Neural crest cell (in vitro differentiated cells): Measurements from ENCODE around the gene DENND1A. TPM values are rescaled to one million over a fixed set of nuclear protein-coding genes. Genes with fewer than 3 reads are reported as not detected.
A peak's percentile ranks its signal among the peaks of the same experiment; 100 is the strongest.

Experiments
- DNase-seq: peaks from one replicate; pipeline ENCODE4 v3.0.0; 2021; ENCODE audit warnings: low read depth, mixed read lengths, low spot score
- H3K27ac Mint-ChIP-seq: one replicate; pipeline ENCODE4 v1.8.0; 2021; ENCODE audit warnings: mild to moderate bottlenecking, mixed read lengths; ENCODE audit not compliant: unreplicated experiment
- H3K27me3 Mint-ChIP-seq: 2 replicates; pipeline ENCODE4 v1.8.0; 2021; ENCODE audit warnings: low read depth, mild to moderate bottlenecking, mixed read lengths
- H3K36me3 Mint-ChIP-seq: 2 replicates; pipeline ENCODE4 v1.8.0; 2021; ENCODE audit warnings: low read depth, mild to moderate bottlenecking, mixed read lengths
- H3K4me1 Mint-ChIP-seq: 2 replicates; pipeline ENCODE4 v1.8.0; 2021; ENCODE audit warnings: mixed read lengths
- H3K4me3 Mint-ChIP-seq: one replicate; pipeline ENCODE4 v1.8.0; 2021; ENCODE audit warnings: mild to moderate bottlenecking, mixed read lengths
- H3K9me3 Mint-ChIP-seq: 2 replicates; pipeline ENCODE4 v1.8.0; 2021; ENCODE audit warnings: mixed read lengths
- total RNA-seq: library from RNA; stranded (reverse); gene quantifications from 2 replicates; pipeline ENCODE4 v1.2.1, GENCODE V29; 2021
- TF ChIP-seq, protein P1 (sequence below): fragments of 200-600 bp; sonication (generic); conservative IDR thresholded peaks from 2 replicates; pipeline ENCODE4 v1.5.0; 2021; ENCODE audit warnings: antibody characterized with exemption, mild to moderate bottlenecking

DENND1A gene
- total RNA-seq, 1 donor from 2014 or later, result 17.8 TPM

DNA sequence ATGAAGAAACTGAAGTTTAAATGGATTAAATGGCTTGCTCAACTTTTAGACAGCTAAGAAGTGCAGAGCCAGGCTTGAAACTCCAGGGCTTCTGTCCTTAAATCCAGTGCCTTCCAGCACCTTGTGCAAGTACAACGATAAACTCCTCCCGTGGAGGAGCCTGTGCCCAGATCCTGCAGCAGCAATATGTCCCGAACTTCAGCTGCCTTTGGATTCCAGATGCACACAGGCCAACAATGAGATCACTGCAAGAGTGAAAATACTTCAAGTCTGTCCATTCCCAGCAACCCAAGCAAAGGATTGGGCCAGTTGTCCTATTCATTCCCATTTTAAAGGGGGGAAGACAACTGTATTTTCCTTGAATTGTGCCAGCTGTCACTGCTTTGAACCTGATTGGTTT is 374.3 kb downstream of the DENND1A start:
- Mint-ChIP-seq H3K27ac (no peak overlapping the region), H3K4me1 (peaks cover 22% of the 10 kb centered on the region), H3K36me3 (peaks cover 12% of the 10 kb centered on the region), H3K27me3 (no peaks in the 10 kb centered on the region), H3K9me3 (peaks cover 5% of the 10 kb centered on the region), H3K4me3 (no peak overlapping the region)
- DNase-seq, result no peak
- TF ChIP-seq, protein P1, sequence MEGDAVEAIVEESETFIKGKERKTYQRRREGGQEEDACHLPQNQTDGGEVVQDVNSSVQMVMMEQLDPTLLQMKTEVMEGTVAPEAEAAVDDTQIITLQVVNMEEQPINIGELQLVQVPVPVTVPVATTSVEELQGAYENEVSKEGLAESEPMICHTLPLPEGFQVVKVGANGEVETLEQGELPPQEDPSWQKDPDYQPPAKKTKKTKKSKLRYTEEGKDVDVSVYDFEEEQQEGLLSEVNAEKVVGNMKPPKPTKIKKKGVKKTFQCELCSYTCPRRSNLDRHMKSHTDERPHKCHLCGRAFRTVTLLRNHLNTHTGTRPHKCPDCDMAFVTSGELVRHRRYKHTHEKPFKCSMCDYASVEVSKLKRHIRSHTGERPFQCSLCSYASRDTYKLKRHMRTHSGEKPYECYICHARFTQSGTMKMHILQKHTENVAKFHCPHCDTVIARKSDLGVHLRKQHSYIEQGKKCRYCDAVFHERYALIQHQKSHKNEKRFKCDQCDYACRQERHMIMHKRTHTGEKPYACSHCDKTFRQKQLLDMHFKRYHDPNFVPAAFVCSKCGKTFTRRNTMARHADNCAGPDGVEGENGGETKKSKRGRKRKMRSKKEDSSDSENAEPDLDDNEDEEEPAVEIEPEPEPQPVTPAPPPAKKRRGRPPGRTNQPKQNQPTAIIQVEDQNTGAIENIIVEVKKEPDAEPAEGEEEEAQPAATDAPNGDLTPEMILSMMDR, result no peak

DNA sequence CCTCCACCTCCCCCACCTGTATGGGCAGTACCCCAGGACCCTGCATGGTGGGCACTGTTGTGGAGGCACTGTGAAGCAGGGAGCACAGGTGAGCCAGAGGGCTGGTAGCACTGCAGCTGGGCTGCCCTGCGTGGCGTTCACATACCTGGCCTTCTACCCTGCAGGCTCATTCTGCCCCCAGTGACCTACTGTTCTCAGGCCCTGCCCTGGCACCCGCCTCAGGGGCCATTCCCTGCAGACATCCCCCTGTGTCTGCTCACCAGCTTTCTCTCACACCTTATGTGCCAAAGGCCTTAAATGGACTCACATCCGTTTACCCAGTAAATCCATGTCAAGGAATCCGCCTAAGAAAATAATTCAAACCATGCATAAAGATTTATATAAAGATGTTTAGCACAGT is 377.4 kb downstream of the DENND1A start:
- TF ChIP-seq, protein P1, result no peak
- H3K36me3 Mint-ChIP-seq, result peaks cover 7% of the 10 kb centered on the region
- no peak overlapping the region for H3K4me3 Mint-ChIP-seq
- DNase-seq, result no peak
- H3K4me1 Mint-ChIP-seq, result peaks cover 36% of the 10 kb centered on the region
- H3K27ac Mint-ChIP-seq, result no peak overlapping the region
- no peaks in the 10 kb centered on the region for H3K9me3 Mint-ChIP-seq
- H3K27me3 Mint-ChIP-seq, result peaks cover 6% of the 10 kb centered on the region

DNA sequence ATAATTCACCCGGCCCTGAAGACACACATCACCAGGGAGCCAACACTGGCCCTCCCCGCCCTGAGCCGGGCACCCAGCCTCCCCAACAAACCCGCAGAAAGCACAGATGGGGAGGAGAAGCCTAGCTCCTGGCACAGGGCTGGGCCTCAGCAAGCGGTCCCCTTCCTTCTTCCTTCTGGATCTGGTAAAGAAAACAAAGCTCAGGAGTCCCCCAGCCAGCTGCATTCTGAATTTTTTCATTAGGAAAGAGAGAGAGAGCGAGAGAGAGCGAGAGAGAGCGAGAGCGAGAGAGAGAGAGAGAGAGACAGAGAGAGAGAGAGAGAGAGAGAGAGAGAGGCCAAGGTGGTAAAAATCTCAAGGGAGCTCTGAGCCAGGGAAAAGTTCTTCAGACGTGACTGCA is 378.2 kb downstream of the DENND1A start:
- Mint-ChIP-seq H3K4me1 (peaks cover 36% of the 10 kb centered on the region), H3K27me3 (peaks cover 6% of the 10 kb centered on the region), H3K36me3 (peaks cover 7% of the 10 kb centered on the region), H3K27ac (no peak overlapping the region), H3K4me3 (no peak overlapping the region), H3K9me3 (no peaks in the 10 kb centered on the region)
- no peak for DNase-seq
- TF ChIP-seq, protein P1, result no peak

DNA sequence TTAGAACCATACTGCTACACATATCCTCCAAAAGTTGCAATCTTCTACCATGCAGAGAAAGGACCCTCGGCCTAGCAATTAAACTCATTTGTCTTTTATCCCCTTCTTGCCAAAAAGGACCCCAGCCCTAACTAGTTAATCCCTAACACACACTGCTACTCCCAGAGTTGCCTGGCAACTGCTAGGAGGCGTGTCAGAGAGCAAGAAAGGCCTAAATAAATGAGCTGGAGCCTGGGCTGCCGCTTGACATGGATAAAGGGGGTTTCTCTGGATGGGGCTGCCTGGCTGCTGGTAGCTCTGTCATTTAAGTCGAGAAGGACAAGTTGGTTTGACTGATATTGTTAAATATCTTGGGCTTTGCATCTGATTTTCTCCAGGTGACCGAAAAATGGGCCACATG is 379.1 kb downstream of the DENND1A start:
- peaks cover 6% of the 10 kb centered on the region for H3K27me3 Mint-ChIP-seq
- H3K9me3 Mint-ChIP-seq, result no peaks in the 10 kb centered on the region
- TF ChIP-seq, protein P1, result no peak
- peak; percentile 27 for DNase-seq
- H3K27ac Mint-ChIP-seq, result no peak overlapping the region
- H3K4me3 Mint-ChIP-seq, result peak overlapping the region; percentile 6
- peaks cover 28% of the 10 kb centered on the region for H3K4me1 Mint-ChIP-seq
- no peaks in the 10 kb centered on the region for H3K36me3 Mint-ChIP-seq

DNA sequence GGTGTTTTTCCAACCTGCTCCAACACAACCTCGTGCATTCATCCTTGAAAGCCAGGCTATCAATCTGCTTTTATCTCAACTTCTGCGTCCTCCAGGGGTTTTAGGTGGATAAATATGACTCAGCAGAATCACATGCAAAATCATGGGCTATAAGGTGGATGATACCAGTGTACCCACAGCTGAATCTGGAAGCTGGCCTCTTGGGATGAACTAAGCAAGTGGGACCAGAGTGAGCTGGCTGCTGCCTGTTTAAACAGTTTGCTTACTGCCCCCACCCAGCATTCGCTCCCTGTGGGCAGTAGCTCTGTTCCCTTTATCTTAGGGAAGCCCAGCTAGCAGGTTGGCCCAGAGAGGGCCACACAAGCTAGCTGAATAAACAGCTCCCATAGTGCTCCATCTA is 379.9 kb downstream of the DENND1A start:
- Mint-ChIP-seq H3K36me3 (no peaks in the 10 kb centered on the region), H3K9me3 (no peaks in the 10 kb centered on the region), H3K4me1 (peaks cover 28% of the 10 kb centered on the region), H3K27me3 (peaks cover 6% of the 10 kb centered on the region), H3K4me3 (no peak overlapping the region), H3K27ac (no peak overlapping the region)
- TF ChIP-seq, protein P1, result no peak
- DNase-seq, result no peak
